Fibroblast of peridontal ligament (primary cell): ENCODE results near the gene MANF.

Experiments
- DNase-seq: peaks from one replicate; pipeline ENCODE4 v3.0.0-alpha.2; 2010; ENCODE audit errors: extremely low read depth

Gene MANF

DNA sequence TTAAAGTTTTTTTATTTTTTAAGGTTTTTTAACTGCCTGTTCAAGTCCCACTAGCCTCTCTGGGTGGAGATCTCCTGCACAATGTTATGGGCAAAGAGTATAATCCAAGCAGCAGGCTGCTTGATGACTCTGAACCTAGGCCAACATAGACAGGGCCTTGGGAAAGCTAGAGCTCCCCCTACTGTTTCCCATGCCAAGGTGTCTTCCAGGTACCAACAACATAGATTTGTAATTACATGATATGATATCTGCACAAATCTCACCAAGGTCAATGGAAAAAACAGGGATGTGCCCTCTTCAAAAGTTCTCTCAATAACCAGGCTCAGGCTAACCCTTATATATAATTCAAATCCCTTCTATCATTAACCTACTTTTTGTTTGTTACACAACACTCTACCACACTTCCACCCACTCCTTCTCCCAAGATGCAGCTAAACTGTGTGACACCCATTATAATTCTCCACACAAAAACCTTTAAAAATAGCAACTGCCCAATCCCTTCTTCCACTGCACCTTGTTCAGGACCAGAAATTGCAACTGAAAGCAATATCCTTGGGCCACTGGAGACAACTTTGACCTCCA, 49.7 kb downstream of the MANF start:
- peak; percentile 56 for DNase-seq

DNA sequence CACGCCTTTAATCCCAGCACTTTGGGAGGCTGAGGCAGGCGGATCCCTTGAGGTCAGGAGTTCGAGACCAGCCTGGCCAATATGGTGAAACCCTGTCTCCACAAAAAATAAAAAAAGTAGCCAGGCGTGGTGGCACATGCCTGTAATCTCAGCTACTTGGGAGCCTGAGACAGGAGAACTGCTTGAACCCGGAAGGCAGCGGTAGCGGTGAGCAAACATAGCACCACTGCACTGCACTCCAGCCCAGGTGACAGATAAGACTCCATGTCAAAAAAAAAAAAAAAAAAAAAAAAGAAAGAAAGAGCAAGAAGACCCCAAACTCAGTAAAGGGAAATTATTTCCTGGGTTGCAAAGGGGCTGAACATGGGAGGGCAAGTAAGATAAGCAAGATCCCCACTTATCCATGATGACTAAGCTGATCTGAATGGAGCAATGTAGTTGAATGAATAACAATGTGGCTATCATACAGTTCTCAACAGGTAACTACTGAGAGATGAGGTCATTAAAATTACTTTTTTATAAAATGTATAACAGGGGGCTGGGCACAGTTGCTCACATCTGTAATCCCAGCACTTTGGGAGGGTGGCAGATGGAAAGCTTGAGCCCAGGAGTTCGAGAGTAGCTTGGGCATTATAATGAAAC, 52.0 kb downstream of the MANF start:
- DNase-seq = no peak
